ENCODE data around the gene FIBCD1. TPM values are rescaled to one million over a fixed set of nuclear protein-coding genes. Genes with fewer than 3 reads are reported as not detected.

The FIBCD1 gene
- total RNA-seq, 4 donors from 2014 or later, result 4.2 TPM; not detected in 3

DNA sequence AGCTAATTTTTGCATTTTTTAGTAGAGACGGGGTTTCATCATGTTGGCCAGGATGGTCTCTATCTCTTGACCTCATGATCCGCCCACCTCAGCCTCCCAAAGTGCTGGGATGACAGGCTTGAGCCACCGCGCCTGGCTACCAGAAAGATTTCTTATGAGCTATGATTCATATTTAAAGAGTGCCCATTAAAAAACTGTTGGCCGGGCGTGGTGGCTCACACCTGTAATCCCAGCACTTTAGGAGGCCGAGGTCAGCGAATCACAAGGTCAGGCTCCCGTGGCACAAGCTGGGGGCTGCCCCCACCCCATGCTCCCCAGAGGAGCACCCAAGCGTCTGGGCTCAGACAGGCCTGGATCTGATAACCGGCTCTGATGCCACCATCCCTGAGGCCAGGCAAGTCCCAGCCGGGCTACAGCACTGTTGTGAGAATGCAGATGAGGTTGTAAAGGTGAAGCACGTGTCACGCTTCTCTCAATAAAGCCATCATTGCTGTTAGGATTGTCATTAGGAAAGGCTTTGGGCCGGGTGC is 56.3 kb downstream of the FIBCD1 start:
- TF ChIP-seq, protein P1, sequence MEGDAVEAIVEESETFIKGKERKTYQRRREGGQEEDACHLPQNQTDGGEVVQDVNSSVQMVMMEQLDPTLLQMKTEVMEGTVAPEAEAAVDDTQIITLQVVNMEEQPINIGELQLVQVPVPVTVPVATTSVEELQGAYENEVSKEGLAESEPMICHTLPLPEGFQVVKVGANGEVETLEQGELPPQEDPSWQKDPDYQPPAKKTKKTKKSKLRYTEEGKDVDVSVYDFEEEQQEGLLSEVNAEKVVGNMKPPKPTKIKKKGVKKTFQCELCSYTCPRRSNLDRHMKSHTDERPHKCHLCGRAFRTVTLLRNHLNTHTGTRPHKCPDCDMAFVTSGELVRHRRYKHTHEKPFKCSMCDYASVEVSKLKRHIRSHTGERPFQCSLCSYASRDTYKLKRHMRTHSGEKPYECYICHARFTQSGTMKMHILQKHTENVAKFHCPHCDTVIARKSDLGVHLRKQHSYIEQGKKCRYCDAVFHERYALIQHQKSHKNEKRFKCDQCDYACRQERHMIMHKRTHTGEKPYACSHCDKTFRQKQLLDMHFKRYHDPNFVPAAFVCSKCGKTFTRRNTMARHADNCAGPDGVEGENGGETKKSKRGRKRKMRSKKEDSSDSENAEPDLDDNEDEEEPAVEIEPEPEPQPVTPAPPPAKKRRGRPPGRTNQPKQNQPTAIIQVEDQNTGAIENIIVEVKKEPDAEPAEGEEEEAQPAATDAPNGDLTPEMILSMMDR (IDR thresholded peaks at IDR 0.05; ENCODE audit: low read depth), result no peak

DNA sequence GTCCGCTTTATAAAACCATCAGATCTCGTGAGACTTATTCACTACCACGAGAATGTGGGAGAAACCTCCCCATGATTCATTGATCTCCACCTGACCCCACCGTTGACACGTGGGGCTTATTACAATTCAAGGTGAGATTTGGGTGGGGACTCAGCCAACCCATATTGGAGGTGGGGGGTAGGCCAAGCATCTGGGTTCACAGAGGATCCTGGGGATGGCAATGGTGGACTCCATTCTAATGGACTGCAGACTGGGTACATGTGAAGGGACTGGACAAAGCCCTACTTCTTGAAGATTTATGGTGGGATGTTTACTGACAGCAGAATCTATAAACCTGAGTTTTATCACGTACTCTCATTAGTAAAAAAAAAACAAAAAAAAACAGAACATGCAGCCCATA is 57.5 kb downstream of the FIBCD1 start:
- TF ChIP-seq, protein P1 (IDR thresholded peaks at IDR 0.05; ENCODE audit: low read depth), result no peak

GRCh38 chr9:130880599-130881220 is 58.3 kb downstream of the FIBCD1 start:
- TF ChIP-seq, protein P1 (IDR thresholded peaks at IDR 0.05; ENCODE audit: low read depth), result no peak

- TF ChIP-seq, protein P1 (IDR thresholded peaks at IDR 0.05; ENCODE audit: low read depth), result no peak
Observed at GRCh38 chr9:130879863-130880411, 59.1 kb downstream of the FIBCD1 start.

DNA sequence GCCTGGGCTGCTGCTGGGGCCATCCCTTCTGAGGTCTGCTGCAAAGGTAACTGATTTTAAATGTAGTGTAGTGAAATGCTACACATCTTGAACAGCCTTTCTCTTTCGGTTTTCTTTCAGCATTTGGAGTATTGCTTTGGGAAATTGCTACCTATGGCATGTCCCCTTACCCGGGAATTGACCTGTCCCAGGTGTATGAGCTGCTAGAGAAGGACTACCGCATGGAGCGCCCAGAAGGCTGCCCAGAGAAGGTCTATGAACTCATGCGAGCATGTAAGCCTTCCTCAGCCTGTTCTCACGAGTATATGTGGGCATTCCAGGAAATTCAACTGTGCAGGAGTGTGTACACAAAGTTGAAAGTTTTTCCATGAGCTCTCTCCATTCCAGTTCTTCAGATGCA is 60.8 kb downstream of the FIBCD1 start:
- TF ChIP-seq, protein P1 (IDR thresholded peaks at IDR 0.05; ENCODE audit: low read depth), result no peak

- TF ChIP-seq, protein P1 (IDR thresholded peaks at IDR 0.05; ENCODE audit: low read depth), result no peak
Observed at GRCh38 chr9:130877300-130877699, 61.7 kb downstream of the FIBCD1 start.

DNA sequence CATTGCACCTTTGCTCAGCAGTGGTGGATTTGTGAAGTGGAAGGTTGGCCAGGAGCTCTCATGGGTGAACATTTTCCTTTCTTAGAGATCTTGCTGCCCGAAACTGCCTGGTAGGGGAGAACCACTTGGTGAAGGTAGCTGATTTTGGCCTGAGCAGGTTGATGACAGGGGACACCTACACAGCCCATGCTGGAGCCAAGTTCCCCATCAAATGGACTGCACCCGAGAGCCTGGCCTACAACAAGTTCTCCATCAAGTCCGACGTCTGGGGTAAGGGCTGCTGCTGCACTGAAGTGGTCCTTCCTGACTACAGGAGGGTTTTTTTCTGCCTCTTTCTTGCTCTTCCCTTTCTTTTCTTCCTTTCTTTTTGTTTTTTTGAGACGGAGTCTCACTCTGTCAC is 64.3 kb downstream of the FIBCD1 start:
- TF ChIP-seq, protein P1 (IDR thresholded peaks at IDR 0.05; ENCODE audit: low read depth), result no peak
